Lung (tissue), 12 donors: ENCODE measurements around the gene MEAK7. TPM values are rescaled to one million over a fixed set of nuclear protein-coding genes. Genes with fewer than 3 reads are reported as not detected.

Experiments
- ATAC-seq: fragments of 200-7000 bp; cut with Tn5 transposase; one replicate; pipeline ENCODE4 v1.9.1; 2020; ENCODE audit warnings: moderate number of reproducible peaks; ENCODE audit not compliant: insufficient read depth, low FRiP score
- DNase-seq, 3 donors: peaks; one replicate each; pipeline ENCODE4 v3.0.0-alpha.2; 2013 to 2017
- H3K27ac ChIP-seq, 2 donors: one replicate each; pipeline ENCODE4 v1.5.1; 2013; ENCODE audit warnings: mild to moderate bottlenecking in 2 of 2, moderate library complexity in 2 of 2, control low read depth in 1 of 2, inconsistent platforms in 1 of 2, low read depth in 1 of 2, low read length in 1 of 2
- H3K27me3 ChIP-seq, 3 donors: one replicate each; pipeline ENCODE4 v1.5.1; 2013; ENCODE audit warnings: low read length in 2 of 3; ENCODE audit not compliant: control insufficient read depth in 3 of 3, insufficient read depth in 3 of 3
- H3K36me3 ChIP-seq, 4 donors: one replicate each; pipeline ENCODE4 v1.5.1; 2013; ENCODE audit warnings: low read length in 4 of 4, mild to moderate bottlenecking in 1 of 4, moderate library complexity in 1 of 4; ENCODE audit not compliant: control insufficient read depth in 4 of 4, insufficient read depth in 4 of 4
- H3K4me1 ChIP-seq, 5 donors: one replicate each; pipeline ENCODE4 v1.5.1; 2013; ENCODE audit warnings: low read length in 5 of 5, mild to moderate bottlenecking in 2 of 5, moderate library complexity in 1 of 5; ENCODE audit not compliant: control insufficient read depth in 5 of 5, insufficient read depth in 5 of 5
- H3K4me3 ChIP-seq: one replicate; pipeline ENCODE4 v1.5.1; 2013; ENCODE audit warnings: mild to moderate bottlenecking, control low read depth, moderate library complexity
- H3K9ac ChIP-seq, 2 donors: one replicate each; pipeline ENCODE4 v1.5.1; 2013; ENCODE audit warnings: low read length in 2 of 2, control low read depth in 1 of 2; ENCODE audit not compliant: insufficient read depth in 1 of 2
- H3K9me3 ChIP-seq, 4 donors: one replicate each; pipeline ENCODE4 v1.5.1; 2013; ENCODE audit warnings: low read length in 3 of 4, mild to moderate bottlenecking in 1 of 4, moderate library complexity in 1 of 4; ENCODE audit not compliant: control insufficient read depth in 4 of 4, insufficient read depth in 3 of 4
- CTCF ChIP-seq: IDR thresholded peaks from 2 replicates; pipeline ENCODE4 v1.5.1; 2012; ENCODE audit warnings: mild to moderate bottlenecking; ENCODE audit errors: control extremely low read depth, extremely low read depth
- WGBS, 2 donors: extraction: QIAGEN DNeasy Blood & Tissue Kit; methylation state at CpG; one replicate each; pipeline ENCODE4 v1.1.7; 2013; 5-methylcytosine and 5-hydroxymethylcytosine counted together
- polyA plus RNA-seq, 2 donors: library from polyadenylated mRNA; stranded (reverse); fragments of 200-250 nt; gene quantifications; one replicate each; pipeline ENCODE4 v1.2.1, GENCODE V29; 2013
- total RNA-seq, 2 donors: library from RNA; depleted of rRNA in 1 of 2; stranded (reverse); fragments of >200 nt in 1 of 2; gene quantifications; one replicate each; pipeline ENCODE4 v1.2.1, GENCODE V29; 2014 to 2021
- donor health status: control.
- donor health status: control.
- donor health status: Bipolar disorder and iron deficiency.
- donor health status: healthy.
- donor health status: DM: yes; HTN: yes; CAD: no.

Gene MEAK7
- total and polyA plus RNA-seq, 4 donors = 4.8 to 16.9 (median 11.2) TPM

GRCh38 chr16:84513123-84513522 is 8.7 kb upstream of the MEAK7 start:
- Histone ChIP-seq H3K9me3 (no peaks in the 10 kb centered on the region), H3K4me1 (peaks cover 0 to 3% (median 0%) of the 10 kb centered on the region in 5 donors), H3K36me3 (no peaks in the 10 kb centered on the region), H3K27ac (no peak overlapping the region), H3K4me3 (no peak overlapping the region), H3K27me3 (no peaks in the 10 kb centered on the region), H3K9ac (no peak overlapping the region)
- no peak for TF ChIP-seq CTCF
- WGBS, 2 donors = 92 to 94% methylated on average over 10 of the region's 10 CpGs
- no peak for ATAC-seq
- peak in 1 of 3 donors; percentile 6 for DNase-seq

- WGBS, 2 donors = 70 to 78% methylated on average over 13 of the region's 13 CpGs
- no peak overlapping the region for H3K9ac ChIP-seq
- ATAC-seq (no peak), DNase-seq (peak in 1 of 3 donors; percentile 9)
- H3K27ac ChIP-seq = no peak overlapping the region
- H3K4me3 ChIP-seq = no peak overlapping the region
- H3K27me3 ChIP-seq = no peaks in the 10 kb centered on the region
- peaks cover 0 to 3% (median 0%) of the 10 kb centered on the region in 5 donors for H3K4me1 ChIP-seq
- no peaks in the 10 kb centered on the region for H3K9me3 ChIP-seq
- no peak for TF ChIP-seq CTCF
- no peaks in the 10 kb centered on the region for H3K36me3 ChIP-seq
Measured at GRCh38 chr16:84511831-84512230, 7.4 kb upstream of the MEAK7 start.

GRCh38 chr16:84511180-84511800 is 6.8 kb upstream of the MEAK7 start:
- ATAC-seq (peak; percentile 88), DNase-seq (peak; percentile 90 to 93 (median 91))
- peak; percentile 91 for TF ChIP-seq CTCF
- 9 to 12% methylated on average over 21 of the region's 21 CpGs for WGBS, 2 donors
- H3K36me3 ChIP-seq = no peaks in the 10 kb centered on the region
- H3K9ac ChIP-seq = no peak overlapping the region
- H3K4me3 ChIP-seq = no peak overlapping the region
- no peaks in the 10 kb centered on the region for H3K27me3 ChIP-seq
- H3K9me3 ChIP-seq = no peaks in the 10 kb centered on the region
- peaks cover 0 to 3% (median 0%) of the 10 kb centered on the region in 5 donors for H3K4me1 ChIP-seq
- no peak overlapping the region for H3K27ac ChIP-seq
